DOHH2 (cell line): ENCODE measurements around the gene GLDC.

Source experiments
- CTCF ChIP-seq: fragments of 200-600 bp; sonication (generic); IDR thresholded peaks from one replicate; pipeline ENCODE4 v1.5.1; 2014; ENCODE audit warnings: antibody characterized with exemption, mild to moderate bottlenecking, low read depth, low read length; ENCODE audit not compliant: poor library complexity, severe bottlenecking
- EZH2phosphoT487 ChIP-seq: fragments of 200-600 bp; sonication (generic); IDR thresholded peaks from 2 replicates; pipeline ENCODE4 v1.6.1; 2017; ENCODE audit warnings: borderline replicate concordance, mild to moderate bottlenecking, antibody characterized with exemption, low read length, moderate library complexity, mixed read lengths

- TF ChIP-seq CTCF (no peak), EZH2phosphoT487 (no peak)
Observed at GRCh38 chr9:6501526-6502210, 143.9 kb downstream of the GLDC start.
